ENCODE results near the gene SLITRK4.

SLITRK4 gene

DNA sequence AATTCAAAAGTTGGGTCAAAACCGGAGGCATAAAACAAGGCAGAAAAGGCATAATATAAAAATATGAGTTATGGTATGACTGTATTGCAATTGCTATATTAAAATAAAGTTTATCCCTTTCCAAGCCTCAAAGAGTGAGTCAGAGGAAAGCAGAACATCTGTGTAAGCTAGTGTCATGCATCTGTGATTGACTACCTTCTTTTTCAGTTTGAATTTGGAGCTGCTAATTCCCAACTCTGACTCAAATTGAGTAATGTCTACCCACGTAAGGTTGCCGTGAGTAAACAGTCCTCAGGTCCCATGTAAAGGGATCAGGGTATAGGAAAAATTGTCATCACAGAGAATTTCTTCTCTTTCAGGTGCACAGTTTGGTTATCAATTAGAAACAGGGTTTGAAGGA is 6.5 kb upstream of the SLITRK4 start:
- TF ChIP-seq, protein P1, sequence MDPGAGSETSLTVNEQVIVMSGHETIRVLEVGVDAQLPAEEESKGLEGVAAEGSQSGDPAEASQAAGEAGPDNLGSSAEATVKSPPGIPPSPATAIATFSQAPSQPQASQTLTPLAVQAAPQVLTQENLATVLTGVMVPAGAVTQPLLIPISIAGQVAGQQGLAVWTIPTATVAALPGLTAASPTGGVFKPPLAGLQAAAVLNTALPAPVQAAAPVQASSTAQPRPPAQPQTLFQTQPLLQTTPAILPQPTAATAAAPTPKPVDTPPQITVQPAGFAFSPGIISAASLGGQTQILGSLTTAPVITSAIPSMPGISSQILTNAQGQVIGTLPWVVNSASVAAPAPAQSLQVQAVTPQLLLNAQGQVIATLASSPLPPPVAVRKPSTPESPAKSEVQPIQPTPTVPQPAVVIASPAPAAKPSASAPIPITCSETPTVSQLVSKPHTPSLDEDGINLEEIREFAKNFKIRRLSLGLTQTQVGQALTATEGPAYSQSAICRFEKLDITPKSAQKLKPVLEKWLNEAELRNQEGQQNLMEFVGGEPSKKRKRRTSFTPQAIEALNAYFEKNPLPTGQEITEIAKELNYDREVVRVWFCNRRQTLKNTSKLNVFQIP (CRISPR knock-in tag; IDR thresholded peaks at IDR 0.05; ENCODE audit: borderline replicate concordance, low read depth), result no peak
- no peak for TF ChIP-seq TCF4 (CRISPR knock-in tag; IDR thresholded peaks at IDR 0.05; ENCODE audit: borderline replicate concordance)
- no peak for TF ChIP-seq ZNF565 (CRISPR knock-in tag; conservative IDR thresholded peaks at IDR 0.05; ENCODE audit: low read depth)
- TF ChIP-seq ZNF8 (CRISPR knock-in tag; IDR thresholded peaks at IDR 0.05), result no peak
- TF ChIP-seq OSR1 (CRISPR knock-in tag; IDR thresholded peaks at IDR 0.05), result no peak
- no peak for TF ChIP-seq ARNTL (CRISPR knock-in tag; IDR thresholded peaks at IDR 0.05; ENCODE audit: borderline replicate concordance, low read depth)
- TF ChIP-seq ZFP30 (CRISPR knock-in tag; IDR thresholded peaks at IDR 0.05), result no peak
- no peak for TF ChIP-seq ISL1 (CRISPR knock-in tag; IDR thresholded peaks at IDR 0.05)
- no peak for TF ChIP-seq RARB (CRISPR knock-in tag; IDR thresholded peaks at IDR 0.05)
- TF ChIP-seq, protein P2, sequence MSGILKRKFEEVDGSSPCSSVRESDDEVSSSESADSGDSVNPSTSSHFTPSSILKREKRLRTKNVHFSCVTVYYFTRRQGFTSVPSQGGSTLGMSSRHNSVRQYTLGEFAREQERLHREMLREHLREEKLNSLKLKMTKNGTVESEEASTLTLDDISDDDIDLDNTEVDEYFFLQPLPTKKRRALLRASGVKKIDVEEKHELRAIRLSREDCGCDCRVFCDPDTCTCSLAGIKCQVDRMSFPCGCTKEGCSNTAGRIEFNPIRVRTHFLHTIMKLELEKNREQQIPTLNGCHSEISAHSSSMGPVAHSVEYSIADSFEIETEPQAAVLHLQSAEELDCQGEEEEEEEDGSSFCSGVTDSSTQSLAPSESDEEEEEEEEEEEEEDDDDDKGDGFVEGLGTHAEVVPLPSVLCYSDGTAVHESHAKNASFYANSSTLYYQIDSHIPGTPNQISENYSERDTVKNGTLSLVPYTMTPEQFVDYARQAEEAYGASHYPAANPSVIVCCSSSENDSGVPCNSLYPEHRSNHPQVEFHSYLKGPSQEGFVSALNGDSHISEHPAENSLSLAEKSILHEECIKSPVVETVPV (CRISPR knock-in tag; IDR thresholded peaks at IDR 0.05), result no peak
- no peak for TF ChIP-seq BACH2 (CRISPR knock-in tag; IDR thresholded peaks at IDR 0.05; ENCODE audit: borderline replicate concordance)
- no peak for TF ChIP-seq ZFP3 (CRISPR knock-in tag; IDR thresholded peaks at IDR 0.05)
- no peak for TF ChIP-seq ZNF70 (CRISPR knock-in tag; IDR thresholded peaks at IDR 0.05)
- TF ChIP-seq, protein P3, sequence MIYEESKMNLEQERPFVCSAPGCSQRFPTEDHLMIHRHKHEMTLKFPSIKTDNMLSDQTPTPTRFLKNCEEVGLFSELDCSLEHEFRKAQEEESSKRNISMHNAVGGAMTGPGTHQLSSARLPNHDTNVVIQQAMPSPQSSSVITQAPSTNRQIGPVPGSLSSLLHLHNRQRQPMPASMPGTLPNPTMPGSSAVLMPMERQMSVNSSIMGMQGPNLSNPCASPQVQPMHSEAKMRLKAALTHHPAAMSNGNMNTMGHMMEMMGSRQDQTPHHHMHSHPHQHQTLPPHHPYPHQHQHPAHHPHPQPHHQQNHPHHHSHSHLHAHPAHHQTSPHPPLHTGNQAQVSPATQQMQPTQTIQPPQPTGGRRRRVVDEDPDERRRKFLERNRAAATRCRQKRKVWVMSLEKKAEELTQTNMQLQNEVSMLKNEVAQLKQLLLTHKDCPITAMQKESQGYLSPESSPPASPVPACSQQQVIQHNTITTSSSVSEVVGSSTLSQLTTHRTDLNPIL (CRISPR knock-in tag; IDR thresholded peaks at IDR 0.05; ENCODE audit: low read depth), result no peak
- TF ChIP-seq ZC3H10 (CRISPR knock-in tag; IDR thresholded peaks at IDR 0.05), result no peak
- no peak for TF ChIP-seq TOX (CRISPR knock-in tag; IDR thresholded peaks at IDR 0.05; ENCODE audit: borderline replicate concordance)
- TF ChIP-seq SNAI2 (CRISPR knock-in tag; IDR thresholded peaks at IDR 0.05), result no peak
- no peak for TF ChIP-seq CSDC2 (CRISPR knock-in tag; IDR thresholded peaks at IDR 0.05)
- no peak for ATAC-seq

DNA sequence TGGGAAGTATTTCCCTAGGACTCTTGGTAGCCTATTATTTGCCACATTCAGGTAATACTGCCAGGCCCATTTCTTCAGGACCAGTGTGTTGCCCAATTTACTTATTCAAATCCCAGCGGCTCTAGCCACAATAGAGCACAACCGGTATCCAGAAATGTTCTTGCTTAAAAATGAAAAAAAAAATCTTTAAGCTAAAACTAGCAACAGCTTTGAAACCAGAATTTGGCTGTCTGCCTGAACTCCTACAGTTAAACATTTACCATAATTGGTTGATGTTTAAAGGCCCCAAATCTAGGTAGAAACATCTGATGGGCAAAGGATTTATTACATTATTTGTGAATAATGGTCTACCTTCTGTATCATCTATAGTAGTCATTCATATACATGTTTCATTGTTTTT is 930 bp upstream of the SLITRK4 start:
- ATAC-seq, result no peak
- TF ChIP-seq TOX (CRISPR knock-in tag; IDR thresholded peaks at IDR 0.05; ENCODE audit: borderline replicate concordance), result no peak
- TF ChIP-seq, protein P1 (CRISPR knock-in tag; IDR thresholded peaks at IDR 0.05; ENCODE audit: borderline replicate concordance, low read depth), result no peak
- no peak for TF ChIP-seq ZFP3 (CRISPR knock-in tag; IDR thresholded peaks at IDR 0.05)
- no peak for TF ChIP-seq BACH2 (CRISPR knock-in tag; IDR thresholded peaks at IDR 0.05; ENCODE audit: borderline replicate concordance)

DNA sequence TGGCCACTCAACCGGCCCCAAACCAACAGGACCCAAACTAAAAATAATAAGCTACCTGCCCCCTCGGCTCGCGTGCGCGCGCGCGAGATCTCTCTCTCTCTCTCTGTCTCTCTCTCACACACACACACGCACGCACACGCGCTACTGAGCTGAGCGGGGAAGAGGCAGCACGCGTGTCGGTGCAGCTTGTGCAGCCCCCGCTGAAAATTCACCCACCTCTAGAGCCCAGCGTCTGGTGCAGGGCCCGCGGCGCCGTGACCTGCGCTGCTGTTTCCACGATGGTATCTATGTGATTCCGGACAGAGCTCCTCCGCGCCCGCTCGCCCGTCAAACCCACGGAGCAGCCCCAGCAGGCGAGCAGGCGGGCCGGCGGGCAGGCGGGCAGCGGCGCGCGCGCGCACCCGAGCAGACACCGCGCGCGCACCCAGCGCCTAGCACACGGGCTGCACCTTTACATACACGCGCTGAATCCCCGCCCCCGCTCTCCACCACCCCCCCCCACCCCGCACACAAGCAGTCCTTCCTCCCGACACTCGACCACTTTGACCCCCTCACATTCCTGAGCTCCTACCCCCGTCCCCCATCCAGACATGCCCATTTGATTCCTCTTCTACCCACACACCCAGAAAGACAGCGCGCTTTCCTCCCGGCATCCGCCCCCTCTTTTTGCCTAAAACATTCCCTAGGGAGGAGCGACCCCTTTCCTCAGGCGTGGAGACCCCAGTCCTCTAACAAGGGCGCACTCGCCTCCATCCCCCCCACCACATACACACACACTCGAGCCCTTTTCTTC is 1.0 kb downstream of the SLITRK4 start:
- no peak for ATAC-seq
- TF ChIP-seq TOX (CRISPR knock-in tag; IDR thresholded peaks at IDR 0.05; ENCODE audit: borderline replicate concordance) (no peak), RARB (CRISPR knock-in tag; IDR thresholded peaks at IDR 0.05) (no peak), ARNTL (CRISPR knock-in tag; IDR thresholded peaks at IDR 0.05; ENCODE audit: borderline replicate concordance, low read depth) (no peak), CSDC2 (CRISPR knock-in tag; IDR thresholded peaks at IDR 0.05) (no peak), OSR1 (CRISPR knock-in tag; IDR thresholded peaks at IDR 0.05) (no peak), PPARA (CRISPR knock-in tag; IDR thresholded peaks at IDR 0.05; ENCODE audit: borderline replicate concordance) (no peak), ZFP30 (CRISPR knock-in tag; IDR thresholded peaks at IDR 0.05) (no peak), BACH2 (CRISPR knock-in tag; IDR thresholded peaks at IDR 0.05; ENCODE audit: borderline replicate concordance) (no peak), TCF4 (CRISPR knock-in tag; IDR thresholded peaks at IDR 0.05; ENCODE audit: borderline replicate concordance) (no peak)

DNA sequence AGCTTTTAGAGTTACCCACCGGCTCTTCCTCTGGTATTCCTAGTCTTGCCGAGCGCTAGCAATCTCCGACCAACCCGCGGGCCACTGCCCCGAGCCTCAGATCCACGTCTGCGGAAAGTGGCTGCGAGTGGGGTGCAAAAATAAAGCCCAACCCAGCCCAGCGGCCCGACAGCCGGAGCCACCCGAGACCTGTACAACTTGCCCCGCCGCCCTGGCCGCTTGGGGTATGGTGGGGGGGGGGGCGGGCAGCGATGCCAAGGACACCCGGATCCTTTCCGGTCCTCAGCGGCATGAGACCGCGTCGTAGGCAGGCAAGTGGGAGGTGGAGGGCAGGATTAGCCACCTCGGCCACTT is 1.6 kb downstream of the SLITRK4 start:
- ATAC-seq, result no peak
- TF ChIP-seq ZFP30 (CRISPR knock-in tag; IDR thresholded peaks at IDR 0.05) (no peak), ZFP3 (CRISPR knock-in tag; IDR thresholded peaks at IDR 0.05) (no peak), ISL1 (CRISPR knock-in tag; IDR thresholded peaks at IDR 0.05) (no peak), ZNF565 (CRISPR knock-in tag; conservative IDR thresholded peaks at IDR 0.05; ENCODE audit: low read depth) (no peak), CSDC2 (CRISPR knock-in tag; IDR thresholded peaks at IDR 0.05) (no peak), RARB (CRISPR knock-in tag; IDR thresholded peaks at IDR 0.05) (no peak), OSR1 (CRISPR knock-in tag; IDR thresholded peaks at IDR 0.05) (no peak)
- TF ChIP-seq, protein P1 (CRISPR knock-in tag; IDR thresholded peaks at IDR 0.05; ENCODE audit: borderline replicate concordance, low read depth), result no peak
- TF ChIP-seq, protein P4, sequence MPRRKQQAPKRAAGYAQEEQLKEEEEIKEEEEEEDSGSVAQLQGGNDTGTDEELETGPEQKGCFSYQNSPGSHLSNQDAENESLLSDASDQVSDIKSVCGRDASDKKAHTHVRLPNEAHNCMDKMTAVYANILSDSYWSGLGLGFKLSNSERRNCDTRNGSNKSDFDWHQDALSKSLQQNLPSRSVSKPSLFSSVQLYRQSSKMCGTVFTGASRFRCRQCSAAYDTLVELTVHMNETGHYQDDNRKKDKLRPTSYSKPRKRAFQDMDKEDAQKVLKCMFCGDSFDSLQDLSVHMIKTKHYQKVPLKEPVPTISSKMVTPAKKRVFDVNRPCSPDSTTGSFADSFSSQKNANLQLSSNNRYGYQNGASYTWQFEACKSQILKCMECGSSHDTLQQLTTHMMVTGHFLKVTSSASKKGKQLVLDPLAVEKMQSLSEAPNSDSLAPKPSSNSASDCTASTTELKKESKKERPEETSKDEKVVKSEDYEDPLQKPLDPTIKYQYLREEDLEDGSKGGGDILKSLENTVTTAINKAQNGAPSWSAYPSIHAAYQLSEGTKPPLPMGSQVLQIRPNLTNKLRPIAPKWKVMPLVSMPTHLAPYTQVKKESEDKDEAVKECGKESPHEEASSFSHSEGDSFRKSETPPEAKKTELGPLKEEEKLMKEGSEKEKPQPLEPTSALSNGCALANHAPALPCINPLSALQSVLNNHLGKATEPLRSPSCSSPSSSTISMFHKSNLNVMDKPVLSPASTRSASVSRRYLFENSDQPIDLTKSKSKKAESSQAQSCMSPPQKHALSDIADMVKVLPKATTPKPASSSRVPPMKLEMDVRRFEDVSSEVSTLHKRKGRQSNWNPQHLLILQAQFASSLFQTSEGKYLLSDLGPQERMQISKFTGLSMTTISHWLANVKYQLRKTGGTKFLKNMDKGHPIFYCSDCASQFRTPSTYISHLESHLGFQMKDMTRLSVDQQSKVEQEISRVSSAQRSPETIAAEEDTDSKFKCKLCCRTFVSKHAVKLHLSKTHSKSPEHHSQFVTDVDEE (CRISPR knock-in tag; IDR thresholded peaks at IDR 0.05), result no peak
- TF ChIP-seq, protein P2 (CRISPR knock-in tag; IDR thresholded peaks at IDR 0.05), result no peak

All from SK-N-SH treated with all-trans-retinoic acid at 6 μM for 48 hours (cell line).